Measurements from ENCODE around the gene GALNTL6. TPM values are rescaled to one million over a fixed set of nuclear protein-coding genes. Genes with fewer than 3 reads are reported as not detected.
"Not testable (repeated sequence)": the region's sequence is repeated elsewhere in the genome, so short reads cannot be mapped to it uniquely, and the experiment has no call there.

Gene GALNTL6
- total RNA-seq, 4 donors from 2014 or later: 0.82 to 0.95 TPM; not detected in 2

DNA sequence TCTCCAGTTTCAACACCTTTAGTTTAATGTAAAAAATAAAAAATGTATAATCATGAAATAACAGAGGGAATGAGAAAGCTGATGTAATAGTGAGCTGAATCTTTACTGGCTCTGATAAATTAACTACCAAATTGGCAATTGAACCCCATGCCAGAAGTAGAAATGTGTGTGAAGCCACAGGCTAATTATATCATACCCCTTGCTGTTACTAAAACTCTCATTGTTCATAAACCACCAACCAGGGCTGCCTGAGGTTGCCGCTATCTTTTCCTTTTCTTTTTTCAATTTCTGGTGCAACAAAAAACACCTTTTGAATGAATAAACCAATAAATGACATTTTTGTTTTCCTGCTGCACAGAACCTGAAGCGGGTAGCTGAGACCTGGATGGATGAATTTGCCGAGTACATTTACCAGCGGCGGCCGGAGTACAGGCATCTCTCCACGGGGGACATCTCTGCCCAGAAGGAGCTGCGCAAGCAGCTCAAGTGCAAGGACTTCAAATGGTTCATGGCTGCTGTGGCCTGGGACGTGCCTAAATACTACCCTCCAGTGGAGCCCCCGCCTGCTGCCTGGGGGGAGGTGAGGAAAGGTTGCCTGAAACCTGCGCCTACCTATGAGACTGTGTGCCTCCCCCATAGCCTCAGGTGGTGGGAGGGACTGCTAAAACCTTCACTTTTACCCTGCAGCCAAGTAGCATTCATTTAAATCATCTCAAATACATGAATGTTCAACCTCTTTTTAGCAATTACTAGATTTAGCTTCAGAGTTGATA lies 1138.7 kb downstream of the GALNTL6 start:
- no peak overlapping the region for H3K4me3 ChIP-seq
- H3K27me3 ChIP-seq: no peaks in the 10 kb centered on the region
- no peak for TF ChIP-seq POLR2AphosphoS5 (IDR thresholded peaks at IDR 0.05)
- no peak for TF ChIP-seq POLR2A (IDR thresholded peaks at IDR 0.05)
- TF ChIP-seq CTCF (IDR thresholded peaks at IDR 0.05): no peak
- TF ChIP-seq EP300 (IDR thresholded peaks at IDR 0.05; ENCODE audit: low read depth): no peak
- H3K9me3 ChIP-seq: no peaks in the 10 kb centered on the region
- in situ Hi-C loops (cut with MboI; ENCODE audit: low pct_ligation_motif_present in 1 of 4, low pct_unique_long_range_greater_than_20kb in 1 of 4, low sequenced_read_pairs in 3 of 4) (no loop called here), intact Hi-C loops (cut with DNase I; ENCODE audit: low total_unique reads) (no loop called here)
- no peak overlapping the region for H3K27ac ChIP-seq
- no peak for DNase-seq
- peaks cover 0 to 15% (median 0%) of the 10 kb centered on the region in 4 donors for H3K4me1 ChIP-seq
- WGBS, 2 donors (ENCODE audit: low coverage in 1 of 2): 83 to 90% methylated on average over 3 to 10 of the region's 11 CpGs
- no peaks in the 10 kb centered on the region for H3K36me3 ChIP-seq

DNA sequence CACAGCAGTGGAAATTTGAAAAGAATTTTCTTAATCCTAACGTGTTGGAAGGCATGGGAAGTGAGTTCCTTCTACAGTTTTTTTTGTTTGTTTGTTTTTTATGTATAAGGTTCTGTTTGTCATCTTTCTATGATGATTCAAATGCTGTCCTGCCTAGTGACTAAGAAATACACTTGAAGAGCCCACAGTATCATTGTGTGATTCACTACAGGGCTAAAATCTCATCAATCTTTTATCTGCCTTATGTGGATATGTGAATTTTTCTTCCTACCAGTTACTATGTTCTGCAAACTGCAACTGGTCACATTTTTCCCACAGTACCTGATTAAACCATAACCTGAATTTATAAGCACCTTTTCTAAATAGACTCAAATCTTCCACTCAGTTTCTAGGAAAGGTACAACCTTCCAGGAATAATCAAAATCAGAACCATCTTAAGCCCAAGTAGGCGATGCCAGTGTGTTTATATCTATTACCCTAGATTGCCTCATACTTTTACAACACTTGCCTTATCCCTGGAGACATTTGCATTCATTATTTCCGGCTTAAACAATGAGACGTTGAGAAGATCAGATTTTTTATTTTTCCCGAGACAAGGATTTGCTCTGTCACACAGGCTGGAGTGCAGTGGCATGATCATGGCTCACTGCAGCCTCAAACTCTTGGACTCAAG lies 1140.8 kb downstream of the GALNTL6 start:
- in situ Hi-C loops (cut with MboI; ENCODE audit: low pct_ligation_motif_present in 1 of 4, low pct_unique_long_range_greater_than_20kb in 1 of 4, low sequenced_read_pairs in 3 of 4) (no loop called here), intact Hi-C loops (cut with DNase I; ENCODE audit: low total_unique reads) (no loop called here)
- no peak for DNase-seq
- TF ChIP-seq POLR2A (IDR thresholded peaks at IDR 0.05): no peak
- no peak for TF ChIP-seq CTCF (IDR thresholded peaks at IDR 0.05)
- TF ChIP-seq EP300 (IDR thresholded peaks at IDR 0.05; ENCODE audit: low read depth): no peak
- TF ChIP-seq POLR2AphosphoS5 (IDR thresholded peaks at IDR 0.05): no peak
- H3K4me3 ChIP-seq: no peak overlapping the region
- no peaks in the 10 kb centered on the region for H3K27me3 ChIP-seq
- no peaks in the 10 kb centered on the region for H3K9me3 ChIP-seq
- H3K4me1 ChIP-seq: peaks cover 0 to 9% (median 0%) of the 10 kb centered on the region in 4 donors
- H3K27ac ChIP-seq: peak overlapping the region in 1 of 4 donors; percentile 24
- H3K36me3 ChIP-seq: no peaks in the 10 kb centered on the region
- WGBS, 2 donors (ENCODE audit: low coverage in 1 of 2): 39 to 45% methylated on average over 2 to 5 of the region's 5 CpGs

DNA sequence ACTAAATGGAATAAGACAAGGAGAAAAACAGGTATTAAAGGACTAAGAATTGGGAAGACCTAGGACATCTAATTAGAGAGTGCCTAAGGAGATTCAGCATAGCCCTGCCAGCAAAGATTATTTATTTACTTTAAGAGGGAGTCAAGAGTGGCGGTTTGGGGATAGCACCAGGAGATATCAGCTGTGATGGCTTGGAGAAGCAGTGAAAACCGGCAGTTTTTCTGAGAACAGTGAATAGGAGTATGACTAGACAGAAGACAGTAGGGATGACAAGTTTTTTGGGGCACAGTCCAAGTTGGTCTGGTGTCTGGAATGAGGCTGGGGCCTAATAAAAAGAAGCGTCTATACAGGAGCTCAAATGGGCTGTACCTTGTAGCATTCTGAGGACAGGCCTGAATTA lies 1143.1 kb downstream of the GALNTL6 start:
- DNase-seq; intact Hi-C loops (cut with DNase I; ENCODE audit: low total_unique reads); H3K27ac ChIP-seq; in situ Hi-C loops (cut with MboI; ENCODE audit: low pct_ligation_motif_present in 1 of 4, low pct_unique_long_range_greater_than_20kb in 1 of 4, low sequenced_read_pairs in 3 of 4); H3K36me3 ChIP-seq; H3K27me3 ChIP-seq; H3K4me3 ChIP-seq; H3K9me3 ChIP-seq: not testable (repeated sequence)
- H3K4me1 ChIP-seq: peaks cover 0 to 15% (median 3%) of the 10 kb centered on the region in 4 donors
- 85 to 87% methylated on average over 3 of the region's 3 CpGs for WGBS, 2 donors (ENCODE audit: low coverage in 1 of 2)

DNA sequence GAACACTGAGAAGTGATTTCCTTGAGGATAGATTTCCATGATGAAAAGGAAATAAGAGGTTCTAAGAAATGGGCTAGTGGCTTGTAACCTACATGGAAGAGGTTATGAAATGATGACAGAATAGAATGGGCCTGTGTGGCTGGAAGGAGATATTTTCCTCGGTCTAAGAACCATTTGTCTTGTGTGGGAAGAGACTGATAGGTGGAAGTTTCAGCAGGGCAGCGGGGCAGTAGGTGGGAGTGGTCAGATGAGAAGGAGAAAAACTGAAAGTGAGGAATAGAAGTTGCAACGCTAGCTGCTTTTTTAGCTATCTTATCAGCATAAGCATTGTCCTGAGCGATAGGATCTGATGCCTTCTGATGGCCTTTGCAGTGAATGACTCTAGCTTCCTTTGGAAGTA lies 1144.0 kb downstream of the GALNTL6 start:
- WGBS, 2 donors (ENCODE audit: low coverage in 1 of 2): 91 to 97% methylated on average over 4 of the region's 4 CpGs

More for the DNA sequence above, 1144.0 kb downstream of the GALNTL6 start:
- H3K4me1 ChIP-seq: peaks cover 0 to 21% (median 8%) of the 10 kb centered on the region in 4 donors
- DNase-seq: no peak
- H3K9me3 ChIP-seq: no peaks in the 10 kb centered on the region
- H3K36me3 ChIP-seq: no peaks in the 10 kb centered on the region
- no peaks in the 10 kb centered on the region for H3K27me3 ChIP-seq
- no peak overlapping the region for H3K4me3 ChIP-seq
- in situ Hi-C loops (cut with MboI; ENCODE audit: low pct_ligation_motif_present in 1 of 4, low pct_unique_long_range_greater_than_20kb in 1 of 4, low sequenced_read_pairs in 3 of 4) (no loop called here), intact Hi-C loops (cut with DNase I; ENCODE audit: low total_unique reads) (no loop called here)
- no peak overlapping the region for H3K27ac ChIP-seq
- TF ChIP-seq CTCF (IDR thresholded peaks at IDR 0.05): no peak
- TF ChIP-seq EP300 (IDR thresholded peaks at IDR 0.05; ENCODE audit: low read depth): no peak
- TF ChIP-seq POLR2A (IDR thresholded peaks at IDR 0.05): no peak
- TF ChIP-seq POLR2AphosphoS5 (IDR thresholded peaks at IDR 0.05): no peak
